Measurements from ENCODE around the gene ZNF318.

ZNF318 gene

DNA sequence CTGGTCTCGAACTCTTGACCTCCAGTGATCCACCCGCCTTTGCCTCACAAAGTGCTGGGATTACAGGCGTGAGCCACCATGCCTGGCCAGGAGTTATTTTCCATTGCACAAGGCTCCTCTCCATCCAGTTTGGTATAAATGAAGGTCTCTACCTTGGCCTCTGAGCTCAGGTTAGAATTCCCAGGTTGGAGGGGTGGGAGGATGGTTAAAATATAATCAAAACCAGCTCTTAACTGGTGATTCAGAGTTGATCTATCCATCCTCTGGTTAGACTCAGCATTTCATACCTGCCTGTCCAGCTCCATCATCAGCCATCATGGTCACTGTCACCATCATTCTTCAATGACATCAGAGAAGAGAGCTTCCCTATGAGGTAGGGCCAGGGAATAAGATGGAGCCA is 74.0 kb downstream of the ZNF318 start:
- Mint-ChIP-seq H3K4me1 (ENCODE audit: low read depth) (no peaks in the 10 kb centered on the region), H3K4me3 (no peak overlapping the region), H3K27me3 (peaks cover 6% of the 10 kb centered on the region), H3K9me3 (no peaks in the 10 kb centered on the region), H3K27ac (no peak overlapping the region), H3K36me3 (ENCODE audit: low read depth) (no peaks in the 10 kb centered on the region)
- no peak for DNase-seq

DNA sequence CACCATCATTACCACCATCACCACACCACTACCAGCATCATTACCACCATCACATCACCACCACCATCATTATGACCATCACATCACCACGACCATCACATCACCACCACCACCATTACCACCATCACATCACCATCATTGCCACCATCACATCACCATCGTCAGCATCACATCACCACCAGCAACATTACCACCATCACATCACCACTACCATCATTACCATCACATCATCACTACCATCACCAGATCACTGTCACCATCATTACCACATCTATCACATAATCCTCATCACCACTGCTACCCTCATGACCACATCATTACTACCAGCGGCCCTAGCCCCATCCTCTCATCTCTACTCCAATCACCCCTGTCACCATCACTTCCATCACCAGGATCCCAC is 74.9 kb downstream of the ZNF318 start:
- H3K4me3 Mint-ChIP-seq = no peak overlapping the region
- H3K9me3 Mint-ChIP-seq = no peaks in the 10 kb centered on the region
- H3K27ac Mint-ChIP-seq = no peak overlapping the region
- peaks cover 6% of the 10 kb centered on the region for H3K27me3 Mint-ChIP-seq
- no peak for DNase-seq
- no peaks in the 10 kb centered on the region for H3K36me3 Mint-ChIP-seq (ENCODE audit: low read depth)
- no peaks in the 10 kb centered on the region for H3K4me1 Mint-ChIP-seq (ENCODE audit: low read depth)

DNA sequence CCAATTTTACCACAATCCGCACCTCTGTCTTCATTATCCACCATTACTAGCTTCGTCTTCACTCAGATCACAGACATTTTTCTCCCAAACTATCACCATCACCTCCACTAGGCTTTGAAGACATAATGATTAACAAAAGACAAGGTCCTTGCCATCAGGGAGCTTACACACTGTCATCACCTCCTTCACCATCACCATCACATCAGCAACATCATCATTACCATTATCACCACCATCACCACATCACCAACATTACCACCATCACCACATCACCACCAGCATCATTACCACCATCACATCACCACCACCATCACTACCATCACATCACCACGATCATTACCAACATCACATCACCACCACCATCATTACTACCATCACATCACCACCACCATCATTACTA is 75.7 kb downstream of the ZNF318 start:
- Mint-ChIP-seq H3K27ac (no peak overlapping the region), H3K4me1 (ENCODE audit: low read depth) (no peaks in the 10 kb centered on the region), H3K27me3 (peaks cover 3% of the 10 kb centered on the region), H3K4me3 (no peak overlapping the region), H3K9me3 (no peaks in the 10 kb centered on the region), H3K36me3 (ENCODE audit: low read depth) (no peaks in the 10 kb centered on the region)
- DNase-seq = no peak

DNA sequence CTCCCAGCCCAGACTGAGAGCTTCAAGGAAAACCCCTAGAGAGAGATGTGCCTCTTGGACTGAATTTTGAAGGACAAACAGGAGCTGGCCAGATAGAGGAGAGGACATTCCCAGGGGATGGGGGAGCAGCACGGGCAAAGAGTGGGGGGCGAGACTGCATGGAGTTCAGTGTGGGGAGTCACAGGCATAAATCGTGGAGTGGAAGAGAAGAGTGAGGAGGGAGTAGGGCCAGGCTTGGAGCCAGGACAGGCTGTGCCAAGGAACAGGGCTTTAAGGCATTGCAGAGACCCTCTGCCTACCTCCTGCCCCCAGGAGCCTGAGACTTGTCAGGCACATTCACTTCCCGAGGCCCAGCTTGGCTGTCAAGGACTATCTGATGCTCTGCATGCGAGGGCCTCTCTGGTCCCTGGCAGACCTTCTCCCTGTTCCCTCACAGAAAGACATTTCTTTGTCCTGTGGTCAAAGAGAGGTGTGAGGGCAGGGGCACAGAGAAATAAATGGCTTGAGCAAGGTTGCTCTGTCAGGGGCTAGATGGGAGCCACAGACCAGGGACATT is 76.6 kb downstream of the ZNF318 start:
- H3K9me3 Mint-ChIP-seq = no peaks in the 10 kb centered on the region
- H3K27me3 Mint-ChIP-seq = no peaks in the 10 kb centered on the region
- no peaks in the 10 kb centered on the region for H3K4me1 Mint-ChIP-seq (ENCODE audit: low read depth)
- no peak for DNase-seq
- H3K27ac Mint-ChIP-seq = no peak overlapping the region
- H3K36me3 Mint-ChIP-seq (ENCODE audit: low read depth) = no peaks in the 10 kb centered on the region
- H3K4me3 Mint-ChIP-seq = no peak overlapping the region

DNA sequence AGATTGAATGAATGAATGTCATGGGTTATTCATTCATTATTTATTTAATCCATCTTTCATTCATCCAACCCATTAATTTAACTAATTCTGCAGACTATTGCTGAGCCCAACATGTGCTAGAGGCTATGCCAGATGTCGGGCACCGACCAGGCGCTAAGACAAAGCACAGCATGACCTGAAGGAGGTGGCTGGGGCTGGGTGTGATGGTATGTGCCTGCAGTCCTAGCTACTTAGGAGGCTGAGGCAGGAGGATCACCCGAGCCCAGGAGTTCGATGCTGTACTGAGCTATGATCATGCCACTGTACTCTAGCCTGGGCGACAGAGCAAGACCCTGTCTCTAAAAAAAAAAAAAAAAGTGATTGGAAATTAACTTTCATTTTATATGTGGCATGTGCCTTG is 77.1 kb downstream of the ZNF318 start:
- no peaks in the 10 kb centered on the region for H3K4me1 Mint-ChIP-seq (ENCODE audit: low read depth)
- DNase-seq = no peak
- H3K27me3 Mint-ChIP-seq = peaks cover 2% of the 10 kb centered on the region
- H3K36me3 Mint-ChIP-seq (ENCODE audit: low read depth) = no peaks in the 10 kb centered on the region
- H3K9me3 Mint-ChIP-seq = no peaks in the 10 kb centered on the region
- H3K27ac Mint-ChIP-seq = no peak overlapping the region
- no peak overlapping the region for H3K4me3 Mint-ChIP-seq

DNA sequence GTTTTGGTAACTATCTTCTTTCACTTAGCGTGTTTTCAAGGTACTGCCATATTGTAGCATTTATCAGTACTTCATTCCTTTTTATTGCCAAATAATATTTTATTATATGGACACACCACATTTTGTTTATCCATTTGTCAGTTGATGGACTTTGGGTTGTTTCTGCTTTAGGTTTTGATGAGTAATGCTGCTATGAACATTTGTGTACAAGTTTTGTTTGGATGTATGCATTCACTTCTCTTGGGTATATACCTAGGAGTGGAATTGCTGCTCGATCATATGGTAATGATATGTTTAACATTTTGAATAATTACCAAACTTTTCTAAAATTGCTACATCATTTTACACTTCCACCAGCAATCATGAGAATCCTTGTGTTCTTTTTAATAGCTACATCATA is 77.7 kb downstream of the ZNF318 start:
- H3K4me3 Mint-ChIP-seq = no peak overlapping the region
- peaks cover 8% of the 10 kb centered on the region for H3K27me3 Mint-ChIP-seq
- H3K36me3 Mint-ChIP-seq (ENCODE audit: low read depth) = no peaks in the 10 kb centered on the region
- no peak overlapping the region for H3K27ac Mint-ChIP-seq
- no peaks in the 10 kb centered on the region for H3K9me3 Mint-ChIP-seq
- H3K4me1 Mint-ChIP-seq (ENCODE audit: low read depth) = no peaks in the 10 kb centered on the region
- DNase-seq = no peak

DNA sequence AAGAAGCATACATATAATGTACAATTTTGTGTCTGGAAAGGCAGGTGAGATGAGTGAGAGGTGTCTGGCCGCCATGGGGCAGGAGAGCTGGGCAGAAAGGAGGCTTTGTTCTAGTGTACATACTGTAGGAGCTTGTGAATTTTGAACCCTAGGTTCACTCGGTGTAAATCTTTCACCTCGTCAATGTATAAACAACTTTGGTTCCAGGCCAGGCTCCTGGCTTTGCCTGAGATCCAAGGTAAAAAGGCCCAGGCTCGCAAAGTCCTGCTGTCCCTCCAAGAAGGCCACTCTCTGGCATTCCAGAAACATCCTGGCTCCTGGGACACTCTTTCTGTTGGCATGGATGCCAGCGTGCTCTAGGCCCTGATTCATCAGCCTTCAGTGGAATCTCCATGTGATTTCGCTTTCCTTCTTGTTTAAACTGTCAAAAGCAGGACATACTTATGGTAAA is 78.5 kb downstream of the ZNF318 start:
- Mint-ChIP-seq H3K27ac (no peak overlapping the region), H3K4me1 (ENCODE audit: low read depth) (no peaks in the 10 kb centered on the region), H3K27me3 (peaks cover 12% of the 10 kb centered on the region), H3K4me3 (no peak overlapping the region), H3K36me3 (ENCODE audit: low read depth) (no peaks in the 10 kb centered on the region), H3K9me3 (no peaks in the 10 kb centered on the region)
- no peak for DNase-seq

DNA sequence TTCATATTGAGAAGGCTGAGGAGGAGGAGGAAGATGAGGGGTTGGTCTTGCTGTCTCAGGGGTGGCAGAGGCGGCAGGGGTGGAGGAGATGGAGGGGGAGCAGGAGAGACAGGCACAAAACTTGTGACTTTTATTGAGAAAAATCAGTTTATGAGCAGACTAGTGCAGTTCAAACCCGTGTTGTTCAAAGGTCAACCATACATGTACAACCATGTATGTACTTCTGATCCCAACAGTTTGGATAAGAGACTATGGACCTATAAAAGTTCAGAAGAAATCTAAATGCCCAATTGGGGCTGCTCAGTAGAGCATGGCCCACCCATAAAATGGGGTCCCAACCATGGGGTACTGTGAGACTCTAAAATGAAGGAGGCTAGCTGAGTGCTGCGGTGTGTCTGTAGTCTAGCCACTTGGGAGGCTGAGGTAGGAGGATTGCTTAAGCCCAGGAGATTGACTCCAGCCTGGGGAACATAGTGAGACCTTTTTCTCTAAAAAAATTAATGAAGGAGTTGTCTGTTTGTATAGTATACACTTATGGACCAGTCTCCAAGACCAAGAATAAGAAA is 79.0 kb downstream of the ZNF318 start:
- Mint-ChIP-seq H3K27me3 (peaks cover 17% of the 10 kb centered on the region), H3K4me1 (ENCODE audit: low read depth) (no peaks in the 10 kb centered on the region), H3K27ac (no peak overlapping the region), H3K9me3 (no peaks in the 10 kb centered on the region), H3K4me3 (no peak overlapping the region), H3K36me3 (ENCODE audit: low read depth) (no peaks in the 10 kb centered on the region)
- DNase-seq = no peak

DNA sequence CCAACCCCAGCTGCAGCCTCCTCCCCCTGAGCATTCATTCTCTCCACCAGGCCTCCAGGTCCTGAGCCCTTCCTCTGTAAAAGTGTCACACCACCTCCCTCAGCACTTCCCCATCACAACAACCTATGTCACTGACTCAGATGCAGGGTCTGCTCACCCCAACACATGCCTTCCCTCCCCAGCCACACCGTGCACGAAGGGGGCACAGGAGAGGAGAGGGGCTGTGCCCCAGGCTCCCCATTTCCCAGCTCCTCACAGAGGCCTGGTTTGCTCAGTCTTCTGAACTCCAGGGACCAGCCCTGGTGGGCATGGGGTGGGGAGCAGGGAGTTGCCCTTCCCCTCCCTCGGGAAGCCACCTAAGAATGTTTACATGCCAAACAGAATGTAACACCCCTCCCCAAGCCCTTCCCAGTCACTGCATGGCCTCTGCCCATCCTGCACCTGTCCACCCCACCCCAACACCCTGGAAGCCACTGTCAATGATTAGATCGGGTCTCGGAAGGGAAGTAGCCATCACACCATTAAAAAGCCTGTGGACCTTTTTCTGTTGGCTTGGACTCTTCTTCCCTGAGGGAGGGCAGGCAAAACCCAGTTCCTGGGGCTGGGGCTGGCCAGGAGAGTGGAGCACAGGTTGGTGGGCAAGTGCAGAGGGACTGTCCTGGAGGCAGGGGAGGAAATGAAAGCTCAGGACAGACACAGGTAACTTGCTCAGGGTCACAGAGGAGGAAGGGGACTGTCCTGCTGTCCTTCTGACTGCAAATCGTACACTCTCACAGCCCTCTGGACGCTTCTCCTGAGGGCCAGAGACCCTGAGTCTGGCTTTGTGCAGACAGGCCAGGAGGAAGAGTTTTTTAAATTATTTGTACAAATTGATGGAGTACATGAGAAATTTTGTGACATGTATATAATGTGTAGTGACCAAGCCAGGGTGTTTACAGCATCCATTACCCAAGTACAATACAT is 81.4 kb downstream of the ZNF318 start:
- no peaks in the 10 kb centered on the region for H3K9me3 Mint-ChIP-seq
- no peak for DNase-seq
- H3K36me3 Mint-ChIP-seq (ENCODE audit: low read depth) = no peaks in the 10 kb centered on the region
- no peak overlapping the region for H3K4me3 Mint-ChIP-seq
- H3K4me1 Mint-ChIP-seq (ENCODE audit: low read depth) = no peaks in the 10 kb centered on the region
- H3K27me3 Mint-ChIP-seq = peaks cover 23% of the 10 kb centered on the region
- H3K27ac Mint-ChIP-seq = no peak overlapping the region

DNA sequence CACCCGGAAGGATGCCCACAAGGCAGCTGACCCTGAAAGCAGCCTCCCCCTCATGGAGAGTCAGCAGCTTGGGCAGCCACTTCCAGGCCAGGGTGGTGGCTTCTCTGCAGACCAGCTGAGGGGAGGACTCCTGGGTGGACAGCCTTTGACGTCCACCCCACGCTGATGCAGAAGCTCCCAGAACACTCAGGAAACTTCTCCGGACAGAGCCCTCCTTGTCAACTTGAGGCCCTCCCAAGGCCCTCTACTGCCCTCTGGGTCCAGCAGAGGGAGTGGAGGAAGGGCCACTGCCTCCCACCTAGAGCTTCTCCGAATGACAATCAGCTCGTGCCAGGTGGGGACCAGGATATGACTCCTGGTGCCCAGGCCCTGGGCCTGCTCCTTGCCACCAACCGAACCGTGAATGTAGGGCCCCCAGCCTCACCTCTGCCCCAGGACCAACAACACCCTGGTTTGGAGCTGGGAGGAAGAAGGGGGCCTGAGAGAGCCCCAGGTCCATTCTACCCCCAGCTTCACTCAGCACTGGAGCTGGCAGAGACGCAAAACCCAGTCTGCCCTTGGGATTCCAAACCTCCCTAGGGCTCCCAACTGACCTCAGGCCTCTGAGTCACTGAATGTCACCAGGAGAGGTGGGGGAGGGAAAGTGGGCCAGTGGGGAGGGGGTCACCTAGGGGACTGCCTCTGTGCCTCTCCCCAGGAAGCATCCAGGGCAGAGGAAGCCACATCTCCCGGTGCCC is 82.3 kb downstream of the ZNF318 start:
- DNase-seq = no peak
- Mint-ChIP-seq H3K27ac (no peak overlapping the region), H3K36me3 (ENCODE audit: low read depth) (no peaks in the 10 kb centered on the region), H3K27me3 (peaks cover 29% of the 10 kb centered on the region), H3K9me3 (no peaks in the 10 kb centered on the region), H3K4me3 (no peak overlapping the region), H3K4me1 (ENCODE audit: low read depth) (no peaks in the 10 kb centered on the region)

DNA sequence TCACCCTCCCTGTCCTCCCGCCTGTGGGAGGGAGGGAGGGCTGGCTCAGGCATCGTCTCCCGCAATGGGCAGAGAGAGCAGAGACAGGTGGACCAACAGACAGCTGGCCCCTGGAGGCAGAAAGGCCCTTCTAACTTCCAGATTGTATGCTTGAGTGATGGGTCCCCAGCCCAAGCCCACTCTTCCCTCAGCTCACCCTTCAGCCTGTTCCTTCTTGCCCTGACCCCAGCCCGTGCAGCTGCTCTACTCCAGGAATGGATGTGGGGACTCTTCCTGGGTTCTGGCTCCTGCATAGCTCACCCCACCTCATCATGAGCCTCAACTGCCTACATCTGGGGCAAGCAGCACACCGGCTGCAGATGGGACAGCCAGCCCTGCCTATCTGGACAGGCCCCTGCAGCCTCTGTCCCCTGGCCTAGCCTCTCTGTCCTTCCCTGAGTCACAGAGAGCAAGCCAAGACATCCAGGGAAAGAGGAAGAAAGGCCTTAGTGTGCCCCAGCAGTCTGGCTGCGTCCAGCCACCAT is 82.9 kb downstream of the ZNF318 start:
- Mint-ChIP-seq H3K4me3 (no peak overlapping the region), H3K27ac (no peak overlapping the region), H3K4me1 (ENCODE audit: low read depth) (no peaks in the 10 kb centered on the region), H3K27me3 (peaks cover 30% of the 10 kb centered on the region), H3K36me3 (ENCODE audit: low read depth) (no peaks in the 10 kb centered on the region), H3K9me3 (no peaks in the 10 kb centered on the region)
- DNase-seq = no peak
